RWPE2 (cell line): ENCODE measurements around the gene ORC4.

Experiments
- ATAC-seq: fragments of 200-7000 bp; cut with Tn5 transposase; 3 replicates; pipeline ENCODE4 v1.9.1; 2021; ENCODE audit warnings: low read depth
- DNase-seq: peaks from one replicate; pipeline ENCODE4 v3.0.0-alpha.2; 2020; ENCODE audit warnings: low spot score
- H3K27ac ChIP-seq: fragments of 450-650 bp; 2 replicates; pipeline ENCODE4 v1.5.1; 2017; ENCODE audit warnings: mild to moderate bottlenecking; ENCODE audit not compliant: poor library complexity, severe bottlenecking
- H3K27me3 ChIP-seq: fragments of 250-450 bp; sonication (Bioruptor Pico); 2 replicates; pipeline ENCODE4 v1.5.1; 2021; ENCODE audit warnings: mild to moderate bottlenecking, moderate library complexity; ENCODE audit not compliant: insufficient read depth, poor library complexity, severe bottlenecking
- H3K36me3 ChIP-seq: fragments of 250-450 bp; sonication (Bioruptor Pico); 2 replicates; pipeline ENCODE4 v1.5.1; 2020; ENCODE audit warnings: low read depth, mild to moderate bottlenecking, moderate library complexity
- H3K4me1 ChIP-seq: fragments of 250-450 bp; sonication (Bioruptor Pico); 2 replicates; pipeline ENCODE4 v1.5.1; 2021; ENCODE audit warnings: mild to moderate bottlenecking, moderate library complexity; ENCODE audit not compliant: insufficient read depth, poor library complexity, severe bottlenecking
- H3K4me3 ChIP-seq: fragments of 250-450 bp; sonication (Bioruptor Pico); 2 replicates; pipeline ENCODE4 v1.5.1; 2021; ENCODE audit warnings: mild to moderate bottlenecking, moderate library complexity; ENCODE audit not compliant: severe bottlenecking
- H3K9me3 ChIP-seq: fragments of 250-450 bp; sonication (Bioruptor Pico); 2 replicates; pipeline ENCODE4 v1.5.1; 2021; ENCODE audit warnings: mild to moderate bottlenecking, moderate library complexity; ENCODE audit not compliant: severe bottlenecking
- TF ChIP-seq, protein P1 (sequence below): fragments of 450-650 bp; IDR thresholded peaks from one replicate; pipeline ENCODE4 v1.5.1; 2017; ENCODE audit warnings: mild to moderate bottlenecking, moderate library complexity; ENCODE audit not compliant: poor library complexity, severe bottlenecking

ORC4 gene

DNA sequence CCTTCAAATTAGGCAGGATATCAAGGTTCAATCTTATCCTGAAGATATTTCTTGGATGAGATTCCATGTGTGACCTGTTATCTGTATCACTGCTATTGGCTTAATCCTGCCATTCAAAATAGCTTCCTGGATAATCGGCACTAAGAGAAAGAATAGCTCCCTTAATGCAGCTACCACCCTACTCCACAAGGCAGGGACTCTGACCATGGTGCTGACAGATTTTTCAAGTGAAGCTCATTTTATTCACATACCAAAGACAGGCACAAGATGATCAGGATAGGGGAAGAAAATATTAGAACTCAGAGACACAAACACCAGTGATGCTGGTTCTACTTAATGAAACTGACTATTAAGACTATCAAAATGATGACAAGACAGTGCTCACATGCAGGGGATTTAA lies 74.9 kb downstream of the ORC4 start:
- Histone ChIP-seq H3K27me3 (no peaks in the 10 kb centered on the region), H3K4me1 (no peaks in the 10 kb centered on the region), H3K9me3 (no peaks in the 10 kb centered on the region), H3K27ac (no peak overlapping the region), H3K4me3 (no peak overlapping the region), H3K36me3 (peaks cover 18% of the 10 kb centered on the region)
- TF ChIP-seq, protein P1, sequence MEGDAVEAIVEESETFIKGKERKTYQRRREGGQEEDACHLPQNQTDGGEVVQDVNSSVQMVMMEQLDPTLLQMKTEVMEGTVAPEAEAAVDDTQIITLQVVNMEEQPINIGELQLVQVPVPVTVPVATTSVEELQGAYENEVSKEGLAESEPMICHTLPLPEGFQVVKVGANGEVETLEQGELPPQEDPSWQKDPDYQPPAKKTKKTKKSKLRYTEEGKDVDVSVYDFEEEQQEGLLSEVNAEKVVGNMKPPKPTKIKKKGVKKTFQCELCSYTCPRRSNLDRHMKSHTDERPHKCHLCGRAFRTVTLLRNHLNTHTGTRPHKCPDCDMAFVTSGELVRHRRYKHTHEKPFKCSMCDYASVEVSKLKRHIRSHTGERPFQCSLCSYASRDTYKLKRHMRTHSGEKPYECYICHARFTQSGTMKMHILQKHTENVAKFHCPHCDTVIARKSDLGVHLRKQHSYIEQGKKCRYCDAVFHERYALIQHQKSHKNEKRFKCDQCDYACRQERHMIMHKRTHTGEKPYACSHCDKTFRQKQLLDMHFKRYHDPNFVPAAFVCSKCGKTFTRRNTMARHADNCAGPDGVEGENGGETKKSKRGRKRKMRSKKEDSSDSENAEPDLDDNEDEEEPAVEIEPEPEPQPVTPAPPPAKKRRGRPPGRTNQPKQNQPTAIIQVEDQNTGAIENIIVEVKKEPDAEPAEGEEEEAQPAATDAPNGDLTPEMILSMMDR: no peak
- ATAC-seq (no peak), DNase-seq (no peak)

DNA sequence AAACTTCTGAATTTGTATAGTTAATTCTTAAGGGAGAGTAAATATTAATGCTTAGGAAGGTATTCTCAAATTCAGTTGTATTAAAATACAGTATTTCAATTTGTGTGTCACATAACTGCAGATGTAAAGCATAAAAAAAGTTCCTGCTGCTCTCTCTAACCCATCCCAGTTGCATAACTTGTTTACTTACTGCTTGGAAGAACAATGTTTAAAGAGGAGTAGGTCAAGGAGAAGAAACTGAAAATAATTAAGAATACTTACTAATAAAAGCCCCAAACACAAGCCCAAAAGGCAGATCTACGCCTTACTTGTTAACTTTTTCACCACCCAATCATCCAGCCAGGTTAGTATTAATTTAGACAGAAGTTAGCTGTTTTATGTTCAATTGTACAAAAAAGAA lies 81.2 kb downstream of the ORC4 start:
- TF ChIP-seq, protein P1: no peak
- H3K36me3 ChIP-seq: peaks cover 47% of the 10 kb centered on the region
- no peak for ATAC-seq
- H3K27ac ChIP-seq: no peak overlapping the region
- DNase-seq: no peak
- H3K27me3 ChIP-seq: no peaks in the 10 kb centered on the region
- H3K4me1 ChIP-seq: no peaks in the 10 kb centered on the region
- no peak overlapping the region for H3K4me3 ChIP-seq
- no peaks in the 10 kb centered on the region for H3K9me3 ChIP-seq

DNA sequence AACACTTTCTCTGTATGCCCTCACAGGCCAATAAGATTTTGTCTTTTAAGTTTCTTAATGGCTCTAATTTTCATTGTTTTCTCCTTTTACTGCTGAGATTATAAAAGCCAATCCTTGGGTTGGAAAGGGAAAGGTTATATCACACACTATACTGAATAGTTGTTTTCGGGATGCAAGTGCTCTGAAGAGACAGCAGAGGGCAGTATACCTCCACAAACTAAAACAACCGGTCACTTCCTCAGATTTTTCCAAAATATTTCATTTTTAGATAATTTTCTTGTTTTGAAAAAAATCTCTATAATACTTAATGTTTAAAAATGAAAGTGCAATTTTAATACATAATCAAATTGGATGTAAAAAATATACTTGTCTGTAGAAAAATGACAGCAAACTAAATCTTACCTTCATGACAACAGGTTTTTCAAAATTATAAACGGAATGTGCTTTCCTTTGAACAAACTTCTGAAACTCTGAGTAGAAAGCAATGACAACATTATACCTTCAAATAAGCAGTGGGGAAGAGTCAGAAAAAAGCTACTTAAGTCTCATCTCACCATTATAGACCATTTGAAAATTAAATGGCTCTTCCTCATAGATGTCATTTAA lies 82.7 kb downstream of the ORC4 start:
- Histone ChIP-seq H3K27me3 (no peaks in the 10 kb centered on the region), H3K27ac (no peak overlapping the region), H3K4me1 (no peaks in the 10 kb centered on the region), H3K36me3 (peaks cover 48% of the 10 kb centered on the region), H3K4me3 (no peak overlapping the region), H3K9me3 (no peaks in the 10 kb centered on the region)
- DNase-seq: no peak
- TF ChIP-seq, protein P1: peak; percentile 95
- ATAC-seq: no peak

DNA sequence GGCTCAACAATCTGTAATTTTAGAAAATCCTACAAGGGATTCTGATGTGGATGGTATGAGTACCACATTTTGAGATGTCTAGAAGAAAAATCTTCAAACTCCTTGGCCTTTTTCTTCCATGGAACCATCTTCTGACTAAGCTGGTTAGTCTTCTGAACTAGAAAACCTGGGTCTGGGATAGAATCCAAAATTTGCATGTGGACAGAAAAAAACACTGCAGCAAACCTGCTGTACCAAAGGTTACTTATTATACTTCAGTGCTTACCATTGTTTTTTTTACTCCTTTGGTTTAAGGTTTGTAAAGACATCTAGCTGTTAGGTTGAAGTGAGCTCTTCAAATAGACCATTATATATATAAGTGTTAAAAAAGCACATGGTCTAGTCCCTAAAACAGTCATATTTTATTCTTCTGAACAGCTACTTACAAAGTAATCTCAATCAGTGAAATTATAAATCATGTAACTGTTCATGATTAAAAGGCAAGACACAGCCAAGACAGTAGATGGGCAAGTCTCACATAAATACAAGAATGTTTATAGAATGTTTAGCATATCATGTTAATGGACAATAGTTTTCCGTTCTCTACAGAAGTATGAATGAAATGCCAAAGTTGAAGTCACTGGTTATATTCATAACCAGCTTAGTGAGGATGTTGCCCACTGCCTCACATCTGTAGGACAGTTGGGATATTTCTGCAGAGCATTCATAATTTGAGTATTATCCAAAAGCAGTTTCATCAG lies 85.5 kb downstream of the ORC4 start:
- peaks cover 44% of the 10 kb centered on the region for H3K36me3 ChIP-seq
- TF ChIP-seq, protein P1: no peak

DNA sequence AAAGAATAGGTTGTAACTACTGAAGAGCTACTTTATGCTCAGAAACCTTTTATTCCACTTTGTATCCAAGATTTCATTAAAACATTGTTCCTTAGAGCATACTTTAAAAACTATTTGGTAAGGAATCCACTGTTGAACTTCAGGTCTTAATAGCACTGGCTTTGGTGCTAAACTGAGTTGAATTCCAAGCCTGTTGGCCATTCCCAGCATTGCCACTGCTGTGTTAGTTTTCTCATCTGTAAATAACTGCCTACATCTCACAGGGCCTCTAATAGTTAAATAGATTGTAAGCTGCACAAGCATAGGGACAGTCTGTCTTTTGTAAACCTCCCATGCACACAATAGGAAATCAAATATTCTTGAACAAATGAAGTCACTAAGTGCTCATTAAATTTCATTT lies 86.6 kb downstream of the ORC4 start:
- DNase-seq: no peak
- Histone ChIP-seq H3K27me3 (no peaks in the 10 kb centered on the region), H3K36me3 (peaks cover 44% of the 10 kb centered on the region), H3K9me3 (no peaks in the 10 kb centered on the region), H3K4me1 (no peaks in the 10 kb centered on the region), H3K4me3 (no peak overlapping the region), H3K27ac (no peak overlapping the region)
- TF ChIP-seq, protein P1: no peak
- ATAC-seq: no peak

More for the DNA sequence above, 85.5 kb downstream of the ORC4 start:
- Histone ChIP-seq H3K4me3 (no peak overlapping the region), H3K27me3 (no peaks in the 10 kb centered on the region), H3K27ac (no peak overlapping the region), H3K9me3 (no peaks in the 10 kb centered on the region), H3K4me1 (no peaks in the 10 kb centered on the region)
- no peak for DNase-seq
- no peak for ATAC-seq
